Omental fat pad (tissue), 4 donors: ENCODE data around the gene UBL3. TPM values are rescaled to one million over a fixed set of nuclear protein-coding genes. Genes with fewer than 3 reads are reported as not detected.

ENCODE experiments used
- ATAC-seq: fragments of 150-250 bp; one replicate; pipeline ENCODE4 v1.9.1; 2016; ENCODE audit warnings: mild to moderate bottlenecking, moderate library complexity; ENCODE audit not compliant: low FRiP score
- DNase-seq: peaks from one replicate; pipeline ENCODE4 v3.0.0-alpha.2; 2019; ENCODE audit warnings: low spot score
- CTCF ChIP-seq, 3 donors: fragments of 450-650 bp; IDR thresholded peaks; one replicate each; pipeline ENCODE4 v1.5.1; 2016 to 2017; ENCODE audit warnings: antibody characterized with exemption in 3 of 3, mild to moderate bottlenecking in 3 of 3, moderate library complexity in 2 of 3
- total RNA-seq, 4 donors: library from RNA; depleted of rRNA; stranded (reverse); fragments of >200 nt; gene quantifications; one replicate each; pipeline ENCODE4 v1.1.0, GENCODE V29; 2016

Gene UBL3
- total RNA-seq, 4 donors from 2014 or later, result 23.0 to 35.8 (median 24.1) TPM

- no peak for TF ChIP-seq CTCF (IDR thresholded peaks at IDR 0.05)
- ATAC-seq (no peak), DNase-seq (no peak)
These were observed 58.9 kb downstream of the UBL3 start for GRCh38 chr13:29791508-29791907.

GRCh38 chr13:29786698-29787097, 63.7 kb downstream of the UBL3 start:
- no peak for DNase-seq
- no peak for TF ChIP-seq CTCF (IDR thresholded peaks at IDR 0.05)
- ATAC-seq, result no peak

GRCh38 chr13:29785978-29786377, 64.4 kb downstream of the UBL3 start:
- TF ChIP-seq CTCF (IDR thresholded peaks at IDR 0.05), result no peak
- no peak for ATAC-seq

GRCh38 chr13:29782798-29783197, 67.6 kb downstream of the UBL3 start:
- peak; percentile 44 for ATAC-seq

More at GRCh38 chr13:29785978-29786377, 64.4 kb downstream of the UBL3 start:
- DNase-seq, result no peak

GRCh38 chr13:29774830-29775229, 75.6 kb downstream of the UBL3 start:
- ATAC-seq (no peak), DNase-seq (no peak)
- TF ChIP-seq CTCF (IDR thresholded peaks at IDR 0.05), result no peak

More at GRCh38 chr13:29782798-29783197, 67.6 kb downstream of the UBL3 start:
- no peak for DNase-seq
- TF ChIP-seq CTCF (IDR thresholded peaks at IDR 0.05), result no peak

- TF ChIP-seq CTCF (IDR thresholded peaks at IDR 0.05), result peak in 1 of 3 donors; percentile 8
- ATAC-seq (no peak), DNase-seq (no peak)
These were observed 79.2 kb downstream of the UBL3 start for GRCh38 chr13:29771247-29771646.

- ATAC-seq (no peak), DNase-seq (no peak)
- TF ChIP-seq CTCF (IDR thresholded peaks at IDR 0.05), result no peak
These were observed 83.4 kb downstream of the UBL3 start for GRCh38 chr13:29767006-29767405.
